HG03442 (cell line): ENCODE measurements around the gene ST14.
"Not testable (repeated sequence)": the region's sequence is repeated elsewhere in the genome, so short reads cannot be mapped to it uniquely, and the experiment has no call there.

Experiments
- ATAC-seq: cut with Tn5 transposase; IDR thresholded peaks from one replicate; pipeline ENCODE4 v1.9.1; 2021; ENCODE audit warnings: mild to moderate bottlenecking, moderate library complexity; ENCODE audit not compliant: unreplicated experiment

The ST14 gene

DNA sequence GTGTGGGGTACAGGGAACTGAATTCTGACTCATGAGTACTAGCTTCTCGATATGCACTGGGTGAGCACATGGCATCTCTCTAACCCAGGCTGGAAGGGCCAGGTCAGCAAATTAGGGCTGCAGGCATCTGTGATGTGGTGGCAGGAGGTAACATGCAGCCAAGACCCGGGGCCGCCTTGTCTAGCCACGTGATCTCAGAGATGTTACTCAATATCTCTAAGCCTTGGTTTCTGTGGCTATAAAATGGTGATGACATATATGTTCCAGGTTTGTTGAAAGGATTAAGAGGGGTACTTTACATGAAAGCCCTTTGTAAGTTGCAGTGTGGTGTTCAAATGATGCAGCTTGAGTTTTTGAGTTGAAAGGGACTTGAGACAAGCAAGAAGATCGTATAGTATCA is 3.2 kb downstream of the ST14 start:
- no peak for ATAC-seq

DNA sequence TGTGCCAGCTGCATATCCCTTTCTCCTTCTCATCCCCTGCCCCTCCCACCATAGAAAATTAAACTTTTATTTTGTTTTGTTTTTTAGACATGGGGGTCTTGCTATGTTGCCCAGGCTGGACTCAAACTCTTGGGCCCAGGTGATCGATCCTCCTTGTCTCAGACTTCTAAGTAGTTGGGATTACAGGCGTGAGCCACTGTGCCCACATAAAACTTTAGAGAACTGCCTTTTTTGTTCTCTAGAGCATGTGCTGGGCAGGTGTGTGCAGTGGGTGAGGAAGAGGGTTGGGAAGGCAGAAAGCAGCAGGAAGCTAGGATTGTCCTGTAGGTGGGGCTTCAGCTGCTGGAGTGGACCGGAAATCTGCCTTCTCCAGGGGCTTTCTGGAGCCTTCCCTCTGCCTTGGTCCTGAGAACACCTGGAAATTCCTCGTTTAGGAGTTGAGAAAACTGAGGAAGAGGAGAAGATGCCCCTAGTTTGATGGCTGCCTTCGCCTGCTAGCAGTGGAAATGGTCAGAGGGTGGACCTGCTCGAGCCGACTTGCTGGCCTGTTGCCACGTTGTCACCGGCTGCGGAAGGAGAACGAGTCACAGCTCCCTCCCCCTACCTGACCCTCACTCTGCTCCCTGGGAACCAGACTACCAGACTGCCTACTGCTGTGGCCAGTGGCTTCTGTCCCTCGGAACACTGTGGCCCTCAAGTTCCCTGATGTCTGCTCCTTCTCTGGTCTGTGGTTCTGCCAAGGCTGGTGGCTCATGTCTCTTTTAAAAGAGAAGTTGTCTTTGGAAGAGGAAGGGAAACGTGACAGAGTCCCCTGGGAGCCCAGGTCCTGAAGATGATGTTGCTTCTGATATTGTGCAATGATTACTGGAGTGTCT is 4.0 kb downstream of the ST14 start:
- ATAC-seq: no peak

DNA sequence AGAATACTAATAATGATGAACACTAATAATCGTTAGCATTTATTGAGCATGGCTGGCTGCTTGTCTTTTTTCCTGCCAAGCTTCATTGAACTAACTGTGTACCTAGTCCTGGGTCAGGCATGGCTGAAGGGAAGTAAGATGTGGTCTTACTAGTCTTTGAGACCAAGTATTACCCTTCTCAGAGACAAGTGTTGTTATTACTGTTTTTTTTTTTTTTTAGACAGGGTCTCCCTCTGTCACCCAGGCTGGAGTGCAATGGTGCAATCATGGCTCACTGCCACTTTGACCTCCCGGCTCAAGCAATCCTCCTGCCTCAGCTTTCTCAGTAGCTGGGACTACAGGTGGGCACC is 4.6 kb downstream of the ST14 start:
- ATAC-seq: no peak

GRCh38 chr11:130165601-130166456 is 6.2 kb downstream of the ST14 start:
- no peak for ATAC-seq

DNA sequence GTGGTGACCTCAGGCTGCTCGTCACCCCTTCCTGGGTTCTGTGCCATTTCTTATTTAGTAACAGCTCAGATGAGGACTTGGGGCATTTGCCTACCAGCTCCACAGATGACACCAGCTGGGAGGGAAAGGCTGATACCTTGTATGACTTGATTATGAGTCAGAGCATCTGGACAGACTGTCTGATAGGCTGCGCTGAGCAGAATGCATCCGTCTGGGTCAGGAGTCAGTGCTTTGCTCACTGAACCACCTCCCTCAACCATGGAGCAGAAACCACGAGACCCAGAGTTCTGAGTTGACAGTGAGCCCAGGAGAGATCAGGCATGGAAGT is 6.8 kb downstream of the ST14 start:
- ATAC-seq: peak; percentile 74

- ATAC-seq: no peak
These were observed 7.6 kb downstream of the ST14 start for GRCh38 chr11:130167146-130167545.

GRCh38 chr11:130168105-130168504 is 8.5 kb downstream of the ST14 start:
- no peak for ATAC-seq

- no peak for ATAC-seq
These were observed 10.8 kb downstream of the ST14 start for GRCh38 chr11:130170345-130170744.

DNA sequence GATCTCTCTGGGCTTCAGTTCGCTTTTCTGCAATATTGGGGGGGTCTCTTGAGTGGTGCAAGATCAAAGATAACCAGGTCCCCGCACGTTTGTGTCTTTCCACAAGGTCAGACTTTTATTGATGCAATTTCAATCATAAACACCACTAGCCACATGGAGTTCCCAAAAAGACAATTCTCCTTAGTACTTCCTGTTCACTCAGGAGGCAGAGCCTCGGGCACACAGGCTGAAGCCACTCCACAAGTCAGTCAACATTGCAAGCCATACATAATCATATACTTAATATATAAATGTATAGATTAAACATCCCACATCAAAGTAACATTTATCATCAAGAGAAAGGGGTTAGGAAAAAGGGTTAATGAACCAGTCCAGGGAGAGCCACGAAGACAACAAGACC is 12.0 kb downstream of the ST14 start:
- no peak for ATAC-seq

GRCh38 chr11:130172001-130172400 is 12.4 kb downstream of the ST14 start:
- ATAC-seq: not testable (repeated sequence)

DNA sequence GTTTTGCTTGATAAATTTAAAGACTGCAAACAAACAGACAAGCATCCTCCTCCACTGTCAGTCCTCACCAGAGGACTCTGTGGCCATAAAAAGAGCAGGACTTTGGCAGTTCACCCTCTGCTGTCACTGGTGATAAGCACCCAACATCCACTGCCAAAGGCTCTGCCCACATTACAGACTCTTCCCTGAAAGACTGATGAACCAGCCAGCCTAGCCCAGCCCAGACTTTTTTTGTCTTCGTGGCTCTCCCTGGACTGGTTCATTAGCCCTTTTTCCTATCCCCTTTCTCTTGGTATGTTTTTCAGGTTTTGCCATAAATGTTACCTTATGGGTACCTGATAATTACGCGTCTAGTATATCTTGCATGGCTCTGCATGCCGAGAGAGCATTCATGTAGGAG is 15.1 kb downstream of the ST14 start:
- no peak for ATAC-seq

GRCh38 chr11:130175898-130176297 is 16.3 kb downstream of the ST14 start:
- no peak for ATAC-seq

- ATAC-seq: no peak
These were observed 18.2 kb downstream of the ST14 start for GRCh38 chr11:130177782-130178181.

DNA sequence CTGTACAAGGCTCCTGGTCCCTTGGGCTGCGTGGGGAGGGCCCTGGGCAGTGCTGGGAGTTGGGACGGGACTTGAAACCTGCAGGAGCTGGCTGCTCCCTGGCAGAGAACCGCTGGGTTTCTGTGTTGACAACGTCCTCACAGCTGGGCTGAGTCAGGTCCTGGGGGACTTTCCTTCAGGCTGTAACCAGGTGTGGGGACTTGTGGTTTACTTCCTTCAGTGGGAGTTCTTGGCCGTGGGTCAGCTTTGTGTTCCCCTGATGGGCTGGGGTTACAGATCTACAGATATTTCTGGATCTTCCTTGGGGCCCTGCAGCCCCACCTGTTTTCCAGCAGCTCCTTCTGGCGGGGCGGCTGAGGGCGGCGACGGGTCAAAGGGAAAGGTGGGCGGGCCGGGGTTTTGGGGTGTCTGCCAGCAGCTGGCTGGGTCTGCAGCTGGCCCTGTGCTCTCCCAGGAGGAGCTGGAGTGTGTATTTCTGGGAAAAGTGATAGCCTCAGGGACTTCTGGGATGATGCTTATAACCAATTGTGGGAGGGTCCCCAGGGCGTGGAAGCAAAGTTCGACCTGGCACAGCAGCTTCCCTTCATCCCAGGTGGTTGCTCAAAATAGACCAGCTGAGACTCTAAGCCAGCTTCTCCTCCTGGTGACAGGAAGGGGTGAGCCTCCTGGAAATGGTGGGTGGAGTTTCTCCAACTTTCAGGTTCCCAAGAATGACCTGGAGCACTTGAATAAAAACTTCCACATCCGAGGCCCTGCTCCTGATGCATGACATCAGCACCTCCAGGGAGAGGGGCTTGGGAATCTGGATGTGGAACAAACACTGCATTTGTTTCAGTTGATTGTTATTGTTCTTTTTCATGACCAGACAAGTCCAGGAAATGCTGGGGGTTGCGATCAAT is 19.1 kb downstream of the ST14 start:
- no peak for ATAC-seq

- ATAC-seq: no peak
These were observed 20.1 kb downstream of the ST14 start for GRCh38 chr11:130179396-130180306.

GRCh38 chr11:130180491-130180890 is 20.9 kb downstream of the ST14 start:
- peak; percentile 53 for ATAC-seq

GRCh38 chr11:130180896-130181294 is 21.3 kb downstream of the ST14 start:
- ATAC-seq: no peak

GRCh38 chr11:130181295-130182272 is 22.0 kb downstream of the ST14 start:
- no peak for ATAC-seq
